Cardiac fibroblast (primary cell): ENCODE data around the gene TJP2.

Source experiments
- DNase-seq, 2 donors: peaks; one replicate each; pipeline versions ENCODE4 v3.0.0 to v3.0.0-alpha.2; 2010; ENCODE audit warnings: low read depth in 2 of 2
- H3K4me3 ChIP-seq, 2 donors: replicated peaks in 1 of 2; 1 replicate in 1 of 2; 2 replicates in 1 of 2; pipeline ENCODE4 v1.5.1; 2011; ENCODE audit warnings: low read depth in 2 of 2, low read length in 2 of 2, mild to moderate bottlenecking in 2 of 2, moderate library complexity in 1 of 2
- CTCF ChIP-seq: IDR thresholded peaks from one replicate; pipeline ENCODE4 v1.5.1; 2011; ENCODE audit warnings: low read depth, mild to moderate bottlenecking, low read length, inconsistent platforms

The TJP2 gene

GRCh38 chr9:69190086-69190862 lies 16.2 kb downstream of the TJP2 start:
- DNase-seq, result no peak

GRCh38 chr9:69190863-69191181 lies 16.7 kb downstream of the TJP2 start:
- no peak for DNase-seq
- no peak for TF ChIP-seq CTCF
- no peak overlapping the region for H3K4me3 ChIP-seq

More at GRCh38 chr9:69190086-69190862, 16.2 kb downstream of the TJP2 start:
- no peak overlapping the region for H3K4me3 ChIP-seq
- TF ChIP-seq CTCF, result no peak

GRCh38 chr9:69191231-69191630 lies 17.2 kb downstream of the TJP2 start:
- H3K4me3 ChIP-seq, result no peak overlapping the region
- TF ChIP-seq CTCF, result no peak
- no peak for DNase-seq

GRCh38 chr9:69192214-69192613 lies 18.1 kb downstream of the TJP2 start:
- no peak for TF ChIP-seq CTCF
- H3K4me3 ChIP-seq, result no peak overlapping the region
- no peak for DNase-seq

- DNase-seq, result no peak
Measured at GRCh38 chr9:69193685-69194032, 19.6 kb downstream of the TJP2 start.

GRCh38 chr9:69194702-69195418 lies 20.8 kb downstream of the TJP2 start:
- no peak for TF ChIP-seq CTCF
- H3K4me3 ChIP-seq, result no peak overlapping the region
- no peak for DNase-seq

More at GRCh38 chr9:69193685-69194032, 19.6 kb downstream of the TJP2 start:
- TF ChIP-seq CTCF, result no peak
- no peak overlapping the region for H3K4me3 ChIP-seq
